DMS114 treated with DMSO at 0.1 percent for 48 hours (cell line): ENCODE data around the gene PGS1.

Experiments used
- DNase-seq: peaks from one replicate; lab custom pipeline; 2025; ENCODE audit not compliant: unreplicated experiment; lab: John Stamatoyannopoulos, UW

PGS1 gene

GRCh38 chr17:78406396-78406795, 27.9 kb downstream of the PGS1 start:
- no peak for DNase-seq

DNA sequence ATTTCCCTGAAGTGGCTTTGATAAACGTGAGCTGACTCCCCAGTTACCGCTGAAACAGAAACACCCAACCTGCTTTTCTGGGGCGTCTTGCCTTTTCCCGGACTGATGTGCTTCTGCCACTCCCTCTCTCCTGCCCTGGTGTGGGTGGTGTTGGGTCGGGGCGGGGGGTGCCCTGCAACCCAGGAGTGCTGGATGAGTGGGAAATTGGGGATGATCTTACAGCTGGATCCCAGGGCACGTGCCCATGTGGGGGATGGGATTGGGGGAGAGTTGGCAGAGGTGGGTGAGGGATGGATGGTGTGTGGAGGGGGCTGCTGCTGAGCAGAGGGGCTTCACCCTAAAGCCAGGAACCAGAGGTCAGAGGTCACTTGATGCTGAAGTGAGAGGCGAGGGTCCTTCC, 28.5 kb downstream of the PGS1 start:
- no peak for DNase-seq

DNA sequence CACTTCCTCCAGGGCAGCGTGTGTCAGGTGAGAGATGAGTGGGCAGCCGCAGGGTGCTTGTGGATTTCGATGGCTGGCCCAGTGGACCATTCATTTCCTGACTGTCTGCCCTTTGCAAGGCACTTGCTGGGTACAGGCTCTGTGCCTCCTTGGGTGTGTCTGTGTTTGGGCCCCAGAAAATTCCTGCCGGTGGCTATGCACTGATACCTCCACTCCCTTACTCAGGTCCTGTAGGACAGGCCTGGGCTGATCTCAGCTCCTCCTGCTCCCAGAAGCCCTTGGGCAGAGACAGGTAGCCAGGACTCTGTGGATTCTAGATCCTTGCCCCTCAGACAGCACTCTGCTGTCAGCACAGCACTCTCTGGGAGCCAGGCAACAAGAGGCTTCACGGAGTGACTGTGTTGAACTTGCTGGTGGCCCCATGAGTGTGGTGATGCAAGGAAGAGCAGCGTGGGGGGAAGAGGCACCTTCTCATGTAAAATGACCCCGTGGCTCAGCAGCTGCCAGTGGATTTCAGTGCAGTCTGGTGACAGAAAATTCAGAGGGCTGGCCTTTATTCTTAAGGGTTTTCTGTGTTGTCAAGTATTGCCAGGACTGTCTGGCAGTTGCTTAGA, 29.0 kb downstream of the PGS1 start:
- no peak for DNase-seq

DNA sequence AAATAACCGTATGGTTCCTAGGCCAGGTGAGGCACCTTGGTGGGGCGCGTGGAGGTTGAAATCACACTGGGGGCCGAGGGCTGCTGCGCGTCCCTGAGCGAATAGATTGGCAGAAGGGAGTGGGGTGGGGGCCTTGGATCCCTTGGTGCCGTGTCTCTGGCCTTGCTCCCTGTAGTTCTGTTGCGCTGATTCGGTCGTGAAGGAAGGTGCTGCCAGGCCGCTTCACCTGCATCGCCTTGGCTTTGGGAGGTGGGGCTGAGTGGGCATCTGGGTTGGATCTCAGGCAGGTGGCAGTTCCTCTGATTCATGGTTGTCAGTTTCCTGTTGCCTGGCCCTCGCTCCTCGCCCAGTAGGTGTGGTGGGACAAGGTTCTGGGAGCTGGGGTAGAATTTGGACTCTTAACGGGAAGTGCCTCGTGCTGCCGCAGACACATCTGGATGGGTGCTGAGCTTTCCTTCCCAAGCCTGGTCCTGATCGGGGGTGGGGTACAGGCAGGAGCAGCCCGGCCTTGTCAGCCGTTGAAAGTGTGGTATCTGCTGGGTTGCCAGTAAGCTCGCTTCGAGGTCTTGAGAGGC, 30.1 kb downstream of the PGS1 start:
- DNase-seq, result no peak

DNA sequence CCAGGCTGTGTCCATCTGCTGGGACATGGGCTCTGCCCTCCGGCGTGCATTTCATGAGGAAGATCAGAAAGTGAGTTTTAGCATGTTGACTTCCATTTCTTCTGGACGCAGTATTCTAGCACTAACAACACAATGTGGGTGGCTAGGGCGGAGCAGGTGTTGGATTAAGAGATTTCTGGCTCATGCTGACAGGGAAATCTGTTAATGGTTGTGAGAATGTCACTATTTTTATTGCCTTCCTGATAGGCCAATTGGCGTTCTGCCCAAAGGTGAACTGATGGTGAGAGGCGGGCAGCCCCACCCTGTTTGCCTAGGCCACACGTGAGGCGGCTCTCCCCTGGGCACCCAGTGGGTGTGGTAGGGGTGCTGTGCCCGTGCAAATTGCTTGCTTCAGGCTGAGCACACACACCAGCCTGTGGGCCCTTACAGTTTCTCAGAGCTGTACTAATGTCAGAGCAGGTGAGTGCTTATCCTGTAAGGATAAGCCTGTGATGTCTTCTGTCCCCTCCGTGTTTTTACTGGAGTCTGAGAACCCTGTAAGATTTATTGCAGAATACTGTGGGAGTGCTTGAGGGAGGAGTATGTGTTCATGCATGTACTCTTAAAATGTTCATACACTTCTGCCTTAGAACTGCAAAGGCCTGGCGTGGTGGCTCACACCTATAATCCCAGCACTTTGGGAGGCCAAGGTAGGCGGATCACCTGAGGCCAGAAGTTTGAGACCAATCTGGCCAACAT, 30.9 kb downstream of the PGS1 start:
- no peak for DNase-seq

DNA sequence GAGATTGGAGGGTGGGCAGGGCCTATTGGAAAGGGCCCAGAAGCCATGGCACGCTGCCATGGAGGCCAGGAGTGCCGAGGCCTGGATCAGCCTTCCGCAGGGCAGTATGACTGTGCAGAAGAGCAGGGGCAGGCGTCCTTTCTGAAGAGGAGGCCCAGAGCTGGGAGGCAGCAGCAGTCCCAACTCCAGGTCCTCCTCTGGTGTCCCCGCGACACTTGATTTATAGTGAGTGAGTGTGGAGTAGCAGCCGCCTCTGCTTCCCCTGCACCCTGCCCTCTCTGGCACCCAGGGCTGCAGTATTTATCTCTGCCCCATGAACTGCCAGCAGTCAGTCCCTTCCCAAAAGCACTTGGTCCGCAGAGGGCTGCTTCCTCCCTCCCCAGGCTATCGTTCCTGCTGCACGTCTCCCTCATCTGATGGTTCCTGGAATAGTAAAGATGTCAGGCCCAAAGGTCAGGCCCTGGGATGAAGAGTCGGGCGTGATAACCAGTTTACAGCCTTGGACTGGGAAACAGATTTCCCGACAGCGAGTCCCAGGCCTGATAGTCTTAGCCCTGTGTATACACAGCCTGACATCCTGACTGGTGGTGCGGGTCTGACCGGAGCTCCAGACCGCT, 32.9 kb downstream of the PGS1 start:
- no peak for DNase-seq

- no peak for DNase-seq
Measured at GRCh38 chr17:78412403-78412802, 34.0 kb downstream of the PGS1 start.

DNA sequence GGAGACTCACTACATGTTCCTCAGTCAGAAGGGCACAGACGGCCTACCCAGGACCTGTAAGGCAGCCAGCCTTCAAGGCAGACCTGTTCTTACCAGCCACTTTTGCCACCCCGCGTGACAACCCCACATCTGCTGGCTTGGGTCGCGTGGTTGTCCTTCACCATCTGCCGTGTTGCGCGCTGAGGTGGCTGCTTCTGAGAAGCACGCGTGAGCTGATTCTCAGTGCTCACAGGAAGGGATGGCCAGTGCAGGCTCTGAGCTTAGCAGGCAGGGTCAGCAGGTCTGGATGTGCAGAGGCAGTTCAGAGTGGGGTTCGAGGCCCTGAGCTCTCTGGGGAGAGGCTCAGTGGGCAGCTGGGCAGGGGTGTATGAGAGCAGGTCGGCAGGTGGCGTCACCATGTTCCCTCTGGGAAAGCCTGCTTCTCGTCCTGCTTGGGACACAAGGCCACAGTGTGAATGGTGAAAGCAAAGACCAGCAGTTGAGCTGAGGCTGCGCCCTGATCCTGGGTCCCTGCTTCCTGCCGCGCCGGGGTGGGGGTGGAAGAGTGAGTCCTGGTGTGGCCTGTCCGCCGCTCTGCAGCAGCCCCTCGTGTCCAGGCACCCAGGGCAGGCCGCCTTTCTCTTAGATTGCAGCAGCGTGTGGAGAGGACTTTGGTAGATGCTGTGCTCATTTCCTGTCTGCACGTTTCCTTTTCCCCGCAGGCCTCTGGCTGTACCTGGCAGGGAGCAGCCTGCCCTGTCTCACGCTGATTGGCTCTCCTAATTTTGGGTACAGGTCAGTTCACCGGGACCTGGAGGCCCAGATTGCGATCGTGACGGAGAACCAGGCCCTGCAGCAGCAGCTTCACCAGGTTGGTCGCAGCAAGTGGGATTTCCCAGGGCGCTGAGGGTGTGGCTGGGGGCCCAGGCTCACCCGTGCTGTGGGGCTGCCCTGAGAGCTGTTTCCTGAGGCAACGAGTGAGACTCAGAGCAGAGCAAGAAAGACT, 36.0 kb downstream of the PGS1 start:
- no peak for DNase-seq

DNA sequence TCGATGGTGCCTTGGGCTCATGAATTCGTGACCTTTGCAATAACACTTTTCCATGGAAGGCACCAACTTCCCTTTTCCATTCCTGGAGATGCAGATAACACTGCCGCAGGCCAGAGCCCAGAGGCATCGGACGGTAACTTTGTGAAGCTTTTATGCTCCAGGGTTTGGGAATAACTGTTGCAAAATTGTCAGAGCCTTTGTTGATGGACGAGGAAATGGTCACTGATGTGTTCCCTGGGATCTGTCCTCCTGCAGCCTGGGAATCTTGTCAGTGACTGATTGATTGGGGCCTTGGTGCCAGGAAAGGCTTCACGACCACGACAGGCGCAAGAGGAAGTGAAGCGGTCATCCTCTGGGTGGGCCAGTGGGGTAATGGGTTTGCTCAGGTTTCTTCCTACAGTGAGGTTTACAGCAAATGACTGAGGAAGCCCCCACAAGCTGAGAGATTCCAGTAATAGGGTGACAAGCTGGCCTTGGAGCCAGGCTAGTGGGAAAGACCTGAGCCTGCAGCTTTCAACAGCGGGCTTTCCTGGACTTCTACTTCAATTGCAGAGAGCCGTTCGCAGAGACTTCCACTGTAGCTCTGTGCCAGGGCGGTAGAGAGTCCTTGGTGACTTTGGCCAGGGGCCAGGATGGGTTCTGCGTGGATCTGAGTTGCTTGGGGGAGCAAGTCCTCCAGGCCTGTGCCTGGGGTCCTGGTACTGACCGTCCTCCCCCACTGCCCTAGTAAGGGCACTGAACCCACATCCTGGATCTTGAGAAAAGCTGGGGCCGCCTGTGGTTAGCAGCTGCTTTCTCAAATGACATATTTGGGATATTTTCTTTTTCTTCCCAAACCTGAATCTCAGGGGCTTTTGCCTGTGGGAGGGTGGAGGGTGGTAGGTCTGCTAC, 37.6 kb downstream of the PGS1 start:
- DNase-seq, result no peak

- DNase-seq, result no peak
Measured at GRCh38 chr17:78416791-78417530, 38.5 kb downstream of the PGS1 start.

DNA sequence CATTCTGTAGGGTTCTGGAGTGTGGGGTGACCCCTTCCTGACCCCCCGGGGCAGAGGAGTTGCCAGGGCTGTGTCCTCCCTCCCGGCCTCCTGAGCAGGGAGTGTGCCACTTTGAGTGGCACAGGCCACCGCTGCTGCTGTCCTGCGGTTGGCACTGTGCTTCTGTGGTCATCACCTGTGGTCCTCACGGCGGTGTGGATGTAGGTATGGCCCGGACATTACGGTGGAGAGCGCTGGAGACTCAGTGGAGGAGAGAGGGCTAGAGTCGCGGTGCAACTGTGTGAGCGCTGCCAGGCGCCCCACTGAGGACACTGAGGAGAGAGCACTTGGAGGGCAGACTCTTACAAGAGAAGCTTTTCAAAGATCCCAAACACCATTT, 39.1 kb downstream of the PGS1 start:
- no peak for DNase-seq

DNA sequence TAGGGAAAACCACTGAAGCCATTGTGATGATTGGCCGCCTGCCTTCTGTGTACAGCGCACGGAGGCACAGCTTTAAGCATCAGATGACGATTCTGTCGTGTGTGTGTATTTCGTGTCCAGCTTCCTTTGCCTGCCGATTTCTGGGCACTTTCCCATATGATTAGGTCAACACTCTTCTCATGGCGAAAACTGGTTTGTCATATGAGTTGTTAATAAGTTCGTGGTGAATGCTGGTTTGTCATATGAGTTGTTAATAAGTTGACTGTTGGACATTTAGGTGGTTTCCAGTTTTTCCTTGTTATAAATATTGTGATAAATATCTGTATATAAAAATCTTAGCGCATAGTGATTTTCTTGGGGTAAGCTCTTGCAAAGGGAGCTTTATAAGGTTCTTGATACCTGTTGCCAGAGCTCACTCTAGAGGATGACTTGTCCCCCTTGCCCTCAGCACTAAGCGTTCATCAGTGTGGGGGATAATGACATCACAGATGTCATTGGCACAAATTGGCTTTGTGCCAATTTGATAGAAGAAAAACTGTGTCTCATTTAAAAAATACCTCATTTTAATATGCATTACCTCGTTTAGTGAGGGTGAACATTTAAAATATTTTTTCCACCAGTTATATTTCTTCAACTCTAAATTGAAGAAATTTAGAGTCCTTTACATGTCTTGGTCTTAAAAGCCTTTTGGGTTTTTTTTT, 40.0 kb downstream of the PGS1 start:
- no peak for DNase-seq

- DNase-seq, result no peak
Measured at GRCh38 chr17:78419970-78420815, 41.7 kb downstream of the PGS1 start.

GRCh38 chr17:78421084-78421533, 42.7 kb downstream of the PGS1 start:
- no peak for DNase-seq

DNA sequence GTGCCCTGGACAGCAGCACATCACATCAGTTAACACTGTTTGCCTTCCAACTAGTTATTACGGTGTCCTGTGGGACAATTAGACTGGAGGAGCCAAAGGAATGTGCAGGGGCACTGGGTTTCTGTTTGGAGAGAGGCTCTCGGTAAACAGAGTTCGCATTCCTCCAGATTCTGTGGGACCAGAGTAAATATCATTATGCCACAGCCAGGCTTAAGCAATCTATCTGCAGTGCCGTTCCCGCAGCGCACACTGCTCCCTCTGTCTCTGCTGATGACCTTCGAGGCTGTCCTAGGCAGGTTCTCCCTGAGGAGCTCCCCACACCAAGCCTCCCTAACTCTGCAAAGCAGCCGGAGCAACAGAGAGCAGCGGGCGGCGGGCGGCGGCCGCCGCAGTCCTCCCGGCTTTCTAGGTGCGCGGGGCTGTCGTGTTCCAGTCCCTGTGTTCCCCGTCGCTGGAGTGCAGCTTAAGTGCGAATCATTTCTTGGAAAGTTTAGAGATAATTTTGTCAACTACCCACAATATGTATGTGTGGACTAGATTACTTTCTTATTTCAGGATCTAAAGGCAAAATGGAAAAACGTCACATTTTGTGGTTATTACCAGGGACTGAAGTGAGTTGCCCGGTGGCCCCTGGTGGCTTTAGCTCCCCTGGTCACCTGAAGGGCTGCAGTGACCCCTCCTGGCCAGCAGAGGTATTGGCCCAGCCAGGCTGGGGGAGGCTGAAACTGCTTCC, 43.3 kb downstream of the PGS1 start:
- DNase-seq, result peak; percentile 44

DNA sequence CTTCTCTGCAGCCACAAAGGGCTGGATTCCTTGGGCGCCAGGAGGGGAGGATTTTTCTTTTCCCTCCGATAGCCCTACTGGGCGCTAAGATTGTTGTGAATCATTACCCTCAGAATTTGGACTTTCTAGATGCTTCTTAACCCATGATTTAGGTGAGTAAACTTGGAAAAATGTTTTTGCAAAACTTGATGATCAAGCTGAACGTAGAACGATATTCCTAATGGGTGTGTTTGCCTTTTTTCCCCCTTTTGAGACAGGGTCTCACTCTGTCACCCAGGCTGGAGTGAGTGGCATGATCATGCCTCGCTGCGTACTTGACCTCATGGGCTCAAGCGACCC, 43.8 kb downstream of the PGS1 start:
- DNase-seq, result no peak
